HG03521 (cell line): ENCODE measurements around the gene STX1A.

Experiments
- ATAC-seq: cut with Tn5 transposase; IDR thresholded peaks from one replicate; pipeline ENCODE4 v1.9.1; 2021; ENCODE audit warnings: mild to moderate bottlenecking, moderate library complexity; ENCODE audit not compliant: unreplicated experiment

STX1A gene

GRCh38 chr7:73708961-73709549 lies 10.4 kb downstream of the STX1A start:
- ATAC-seq, result no peak

- no peak for ATAC-seq
Measured at GRCh38 chr7:73707045-73707631, 12.3 kb downstream of the STX1A start.

DNA sequence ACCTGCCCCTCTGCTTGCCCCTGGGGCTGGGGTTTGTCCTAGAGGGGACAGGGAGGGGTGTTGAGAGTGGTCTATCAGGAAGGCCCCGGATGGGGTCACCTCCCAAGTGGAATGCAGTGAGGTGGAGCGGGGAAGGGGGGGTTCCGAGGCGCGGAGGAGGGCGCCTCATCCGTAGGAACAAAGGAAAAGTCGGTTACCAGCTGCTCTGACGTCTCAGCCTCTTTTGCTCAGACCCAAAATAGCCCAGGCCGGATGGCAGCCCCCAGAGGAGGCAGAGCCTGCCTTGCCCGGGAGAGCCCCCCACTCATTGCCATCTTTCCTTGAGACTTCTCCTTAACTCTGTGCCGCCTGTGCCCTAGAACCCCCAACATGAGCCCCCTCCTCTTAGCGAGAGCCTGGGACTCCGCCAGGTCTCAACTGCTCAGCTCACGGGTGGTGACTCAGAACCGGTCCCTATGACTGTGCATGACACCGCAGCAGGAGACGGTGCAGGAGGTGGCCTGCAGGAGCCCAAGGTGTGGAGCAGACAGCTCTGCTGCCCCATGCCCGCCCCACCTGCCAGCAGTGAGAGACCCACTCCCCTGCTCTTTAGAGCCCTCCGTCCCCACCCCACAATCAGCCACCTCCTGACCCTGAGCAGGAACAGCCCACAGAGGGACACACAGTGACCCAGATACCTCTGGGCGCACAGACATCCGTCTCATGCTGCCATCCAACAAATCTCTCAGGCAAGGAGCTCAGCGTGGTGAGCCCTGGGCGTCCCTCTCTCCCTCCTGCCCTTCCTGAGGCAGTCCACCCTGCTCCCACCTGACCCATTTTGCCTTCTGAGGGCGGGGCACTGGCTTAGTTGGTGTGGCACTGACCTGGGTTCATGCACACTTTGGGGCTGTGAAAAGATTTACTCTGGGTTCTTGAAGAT lies 13.1 kb downstream of the STX1A start:
- no peak for ATAC-seq

DNA sequence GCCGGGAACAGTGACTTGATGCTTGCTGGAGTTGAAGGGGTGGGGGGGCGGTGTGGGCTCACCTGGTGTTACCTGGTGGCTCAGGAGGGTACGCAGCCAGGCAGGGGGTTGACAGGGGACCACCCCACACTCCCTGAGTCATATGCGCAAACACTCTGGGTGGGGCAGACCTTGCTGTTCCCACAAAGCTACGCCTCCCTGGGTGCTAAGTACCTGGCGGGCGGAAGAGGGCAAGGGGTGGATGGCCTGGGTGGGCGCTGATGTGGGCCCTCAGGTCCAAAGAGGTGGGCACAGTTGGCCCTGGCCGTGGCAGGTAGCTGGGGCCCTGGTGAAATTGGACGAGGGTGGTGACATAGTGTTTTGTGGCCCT lies 13.9 kb downstream of the STX1A start:
- ATAC-seq, result no peak

DNA sequence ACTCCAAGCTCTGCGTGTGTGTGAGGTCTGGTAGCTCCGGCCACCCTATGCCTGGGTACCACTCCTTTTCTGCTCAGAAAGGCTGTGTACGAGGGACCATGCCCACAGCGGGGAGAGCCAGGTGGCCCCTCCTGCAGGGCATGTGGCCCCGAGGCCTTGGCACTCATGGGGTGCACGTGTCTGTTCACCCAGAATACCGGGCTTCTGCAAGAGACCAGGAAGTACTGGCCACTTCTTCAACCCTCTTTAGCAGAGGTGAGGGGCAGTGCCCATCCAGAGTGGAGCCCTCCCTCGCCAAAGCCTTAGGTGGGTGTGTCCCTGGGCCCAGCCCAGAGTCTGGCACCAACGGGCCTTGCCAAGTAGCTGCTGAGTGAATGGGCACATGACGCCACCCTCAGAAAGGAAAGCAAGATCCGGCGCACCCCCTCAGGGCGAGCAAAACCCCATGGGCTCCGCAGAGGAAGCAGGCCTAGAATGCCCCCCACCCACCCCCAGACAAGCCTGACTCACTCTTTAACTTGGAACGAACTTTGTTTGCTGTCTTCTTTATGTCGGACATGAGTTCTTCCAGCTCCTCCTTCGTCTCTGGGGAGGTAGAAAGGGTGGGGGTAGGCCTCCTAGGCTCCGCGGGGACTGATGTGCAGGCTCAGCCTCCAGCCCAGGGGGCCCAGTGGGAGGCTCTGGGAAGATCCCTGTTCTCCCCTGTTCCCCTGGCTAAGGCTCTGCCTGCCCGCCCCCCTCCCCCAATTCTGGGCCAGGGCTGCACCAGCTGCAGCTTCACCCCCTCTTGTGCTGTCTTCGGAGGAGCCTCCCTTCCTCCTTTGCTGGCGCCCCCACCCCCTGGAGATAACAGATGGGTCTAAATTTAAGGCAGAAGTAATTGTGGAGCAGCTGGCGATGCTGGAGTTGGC lies 14.6 kb downstream of the STX1A start:
- ATAC-seq, result no peak

DNA sequence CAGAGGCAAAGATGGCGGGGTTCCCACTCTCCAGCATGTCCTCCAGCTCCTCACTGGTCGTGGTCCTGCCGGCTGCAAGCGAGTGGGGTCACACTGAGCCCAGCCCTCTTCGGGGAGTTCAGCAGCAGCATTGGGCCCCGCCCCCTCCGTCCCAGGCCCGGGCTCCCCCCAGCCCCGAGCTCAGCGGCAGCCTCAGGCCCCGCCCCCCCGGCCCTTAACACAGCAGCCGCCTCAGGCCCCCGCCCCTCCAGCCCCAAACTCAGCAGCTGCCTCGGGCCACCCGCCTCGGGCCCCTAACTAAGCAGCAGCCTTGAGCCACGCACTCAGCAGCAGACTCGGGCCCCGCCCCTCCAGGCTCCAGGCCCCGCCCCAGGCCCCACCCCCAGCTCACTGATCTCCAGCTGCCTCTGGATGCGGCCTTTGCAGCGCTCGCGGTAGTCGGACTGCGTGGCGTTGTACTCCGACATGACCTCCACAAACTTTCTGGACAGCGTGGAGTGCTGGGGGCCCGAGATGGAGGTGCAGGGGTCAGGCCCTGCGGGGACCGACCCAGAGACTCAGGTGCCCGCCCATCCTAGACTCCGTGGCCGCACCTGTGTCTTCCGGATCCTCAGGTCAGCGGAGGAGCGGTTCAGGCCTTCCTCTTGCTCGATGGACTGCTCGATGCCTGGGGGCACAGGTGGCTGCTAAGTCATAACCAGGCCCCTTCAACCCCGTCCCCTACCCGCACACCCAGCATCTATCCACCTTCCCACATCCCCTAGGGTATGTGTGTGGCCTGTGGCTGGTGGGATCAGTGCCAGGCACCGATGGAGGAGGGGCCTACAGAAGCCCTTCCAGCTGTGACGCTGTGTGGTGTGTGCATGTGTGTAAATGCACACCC lies 15.5 kb downstream of the STX1A start:
- no peak for ATAC-seq

DNA sequence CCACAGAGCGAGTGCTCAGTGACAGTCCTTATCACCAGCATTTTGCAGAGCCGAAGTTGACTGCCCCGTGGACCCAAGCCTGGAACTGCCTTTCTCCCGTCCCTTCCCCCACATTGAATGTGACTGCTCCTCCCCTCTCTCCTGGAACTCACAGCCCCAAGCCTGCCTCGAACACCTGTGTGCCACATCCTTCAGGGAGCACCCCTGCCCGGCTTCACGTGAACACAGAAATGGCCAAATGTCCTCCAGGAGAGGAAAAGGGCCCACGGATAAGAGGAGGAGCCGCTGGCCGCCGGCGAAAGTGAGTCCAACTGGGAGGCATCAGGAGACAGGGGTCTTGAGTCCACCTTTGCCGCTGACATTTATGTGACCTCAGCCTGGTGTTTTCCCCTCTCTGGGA lies 16.2 kb downstream of the STX1A start:
- ATAC-seq, result no peak

GRCh38 chr7:73702665-73703064 lies 16.8 kb downstream of the STX1A start:
- no peak for ATAC-seq

DNA sequence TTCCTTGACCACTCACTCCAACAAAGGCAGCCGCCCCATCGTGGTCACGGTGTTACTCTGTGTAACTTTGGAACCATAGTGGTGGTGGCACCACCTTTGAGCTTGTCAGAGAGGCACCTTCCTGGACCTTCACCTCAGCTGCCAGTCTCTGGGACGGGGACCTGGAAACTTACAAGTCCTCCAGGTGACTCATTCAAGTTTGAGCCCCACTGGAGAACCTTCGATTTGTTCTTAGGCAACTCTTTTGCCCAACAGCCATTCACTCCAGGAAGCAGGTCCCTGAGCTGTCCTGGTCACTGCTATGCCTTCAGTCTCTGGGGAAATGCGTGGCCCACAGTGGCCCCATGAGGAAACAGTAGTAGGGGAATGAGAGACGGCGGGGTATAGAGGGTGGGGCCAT lies 17.2 kb downstream of the STX1A start:
- ATAC-seq, result no peak

GRCh38 chr7:73701357-73701995 lies 18.0 kb downstream of the STX1A start:
- no peak for ATAC-seq

DNA sequence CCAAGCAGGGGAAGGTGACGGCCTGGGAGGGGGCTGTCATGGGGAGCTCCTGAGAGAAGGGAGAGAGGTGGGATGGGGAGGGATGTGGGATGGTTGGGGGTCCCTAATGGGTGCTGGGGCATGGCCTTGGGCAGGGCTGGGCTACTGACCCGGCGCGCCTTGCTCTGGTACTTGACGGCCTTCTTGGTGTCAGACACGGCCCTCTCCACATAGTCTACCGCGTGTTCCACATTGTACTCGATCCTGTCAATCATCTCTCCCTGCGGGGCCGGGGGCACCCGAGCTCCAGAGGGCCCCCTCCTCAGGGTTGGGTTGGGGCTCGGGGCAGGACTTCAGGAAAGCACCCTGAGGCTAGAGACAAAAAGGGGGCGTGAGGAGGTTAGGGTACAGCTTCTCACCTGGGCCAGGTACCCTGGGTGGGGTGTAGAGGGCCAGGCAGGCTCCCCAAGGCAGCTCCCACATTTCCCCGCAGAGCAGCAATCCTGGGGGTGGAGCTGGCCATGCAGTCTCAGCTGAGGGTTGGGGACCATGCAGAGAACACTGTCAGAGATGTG lies 18.8 kb downstream of the STX1A start:
- ATAC-seq, result no peak

DNA sequence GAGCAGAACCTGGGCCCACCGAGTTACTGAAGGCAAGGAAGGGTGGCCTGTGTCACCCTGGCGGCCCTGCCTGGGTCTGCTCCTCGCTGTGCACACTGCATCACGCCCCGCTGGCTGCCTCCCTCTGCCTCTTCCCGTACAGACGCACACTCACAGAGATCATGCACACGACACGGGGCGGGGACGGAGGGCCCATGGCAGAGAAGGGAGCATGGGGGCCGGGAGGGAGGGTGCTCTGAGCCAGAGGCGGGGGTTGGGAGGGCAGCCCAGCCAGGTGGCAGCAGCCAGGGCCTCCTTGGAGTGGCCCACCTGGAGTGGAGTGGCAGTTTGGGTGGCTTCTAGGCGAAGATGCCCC lies 19.4 kb downstream of the STX1A start:
- ATAC-seq, result no peak

GRCh38 chr7:73699370-73700068 lies 19.9 kb downstream of the STX1A start:
- no peak for ATAC-seq

DNA sequence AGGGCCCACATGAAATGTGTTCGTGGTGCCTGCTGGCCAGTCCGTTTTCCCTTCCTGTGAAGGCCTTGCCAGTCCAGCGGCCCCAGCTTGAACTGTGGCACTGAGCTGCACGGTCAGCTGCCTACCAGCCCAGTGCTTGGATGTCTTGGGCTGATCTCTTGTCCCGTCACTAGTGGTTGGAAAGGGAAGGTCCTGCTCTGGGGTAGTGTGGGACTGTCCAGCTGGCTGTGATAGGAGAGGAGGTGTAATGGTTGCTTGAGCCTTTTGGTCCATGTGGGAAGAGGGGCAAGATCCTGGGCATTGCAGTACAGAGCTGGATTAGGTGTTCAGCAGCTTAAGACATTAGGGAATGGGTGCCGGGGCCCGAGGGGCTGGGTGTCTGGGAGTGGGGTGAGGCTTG lies 21.1 kb downstream of the STX1A start:
- ATAC-seq, result no peak

DNA sequence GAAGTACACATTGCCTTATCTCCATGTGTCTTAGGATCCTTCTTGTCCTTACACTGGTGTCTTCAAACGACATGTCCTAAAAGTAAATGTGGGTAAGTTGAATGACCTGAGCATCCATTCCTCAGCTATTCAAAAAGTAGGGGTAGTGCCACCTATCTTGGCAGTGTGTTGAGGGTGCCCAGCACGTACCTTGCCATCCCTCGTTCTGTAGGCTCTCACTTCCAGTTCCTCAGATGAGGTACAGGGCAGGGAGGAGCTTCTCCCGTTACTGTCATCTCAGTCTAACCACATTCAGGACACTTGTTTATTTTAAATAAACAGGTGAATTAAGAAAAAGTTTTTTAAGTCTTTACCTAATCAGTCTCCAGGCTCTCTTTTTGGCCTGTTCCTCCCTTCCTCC lies 23.1 kb downstream of the STX1A start:
- no peak for ATAC-seq

DNA sequence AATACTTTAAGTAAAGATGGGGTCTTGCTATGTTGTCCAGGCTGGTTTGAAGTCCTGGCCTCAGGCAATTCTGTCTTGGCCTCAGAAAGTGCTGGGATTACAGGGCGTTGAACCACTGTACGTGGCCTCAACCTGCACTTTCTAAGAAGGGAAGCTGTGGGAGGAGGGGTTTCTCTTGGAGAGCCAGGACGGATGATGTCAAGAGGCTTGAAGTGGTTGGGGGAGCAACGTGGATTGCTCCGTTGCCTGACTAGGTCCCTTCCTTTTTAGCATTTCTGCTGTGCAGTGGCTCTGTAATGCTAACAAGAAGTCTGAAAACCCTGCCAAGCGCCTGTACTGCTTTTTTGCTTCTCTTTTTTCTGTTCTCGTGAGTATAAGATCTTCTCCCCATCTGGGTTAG lies 28.8 kb downstream of the STX1A start:
- no peak for ATAC-seq

DNA sequence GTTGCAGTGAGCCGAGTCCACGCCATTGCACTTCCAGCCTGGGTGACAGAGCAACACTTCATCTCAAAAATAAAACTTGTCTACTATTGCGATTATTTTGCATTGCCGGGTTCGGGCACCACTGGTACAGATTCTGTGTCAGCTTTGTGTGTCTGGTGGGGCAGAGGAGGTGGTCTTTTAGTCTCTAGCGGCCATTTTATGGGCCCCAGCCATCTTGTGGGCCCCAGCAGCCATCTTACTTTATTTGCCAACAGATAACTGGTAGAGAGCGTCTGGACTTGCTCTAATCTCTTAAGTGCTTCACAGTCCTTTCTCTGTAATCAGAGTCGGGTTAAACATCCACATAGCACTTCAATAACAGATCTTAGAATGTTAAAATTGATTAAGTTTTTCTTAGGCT lies 31.2 kb downstream of the STX1A start:
- ATAC-seq, result no peak

GRCh38 chr7:73685311-73685710 lies 34.2 kb downstream of the STX1A start:
- no peak for ATAC-seq
